GM21526 (cell line): ENCODE results near the gene TUBB4B.
A peak's percentile ranks its signal among the peaks of the same experiment; 100 is the strongest.

ENCODE experiments used
- ATAC-seq: cut with Tn5 transposase; IDR thresholded peaks from one replicate; pipeline ENCODE4 v1.9.1; 2021; ENCODE audit warnings: moderate library complexity; ENCODE audit not compliant: unreplicated experiment, low FRiP score

Gene TUBB4B

GRCh38 chr9:137211532-137211931, 29.6 kb upstream of the TUBB4B start:
- ATAC-seq: no peak

DNA sequence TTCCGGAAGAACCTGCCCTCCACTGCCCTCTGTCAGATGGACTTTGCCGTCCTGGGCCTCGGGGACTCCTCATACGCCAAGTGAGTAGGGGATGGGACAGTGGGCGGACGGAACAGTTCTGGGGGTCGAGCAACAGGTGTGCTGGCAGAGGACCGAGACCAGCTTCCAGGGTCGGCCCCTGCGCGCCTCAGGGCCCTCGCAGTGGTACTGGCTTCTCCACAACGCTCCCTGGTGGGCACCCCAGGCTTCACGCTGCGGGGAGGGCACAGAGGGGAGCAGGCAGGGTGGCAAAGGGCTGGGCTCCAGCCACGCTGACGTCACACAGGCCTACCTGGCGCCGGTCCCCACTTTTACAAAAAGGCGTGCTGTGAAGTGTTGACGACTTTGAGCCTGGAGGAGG, 28.6 kb upstream of the TUBB4B start:
- ATAC-seq: no peak

- no peak for ATAC-seq
These were observed 27.7 kb upstream of the TUBB4B start for GRCh38 chr9:137213160-137214060.

DNA sequence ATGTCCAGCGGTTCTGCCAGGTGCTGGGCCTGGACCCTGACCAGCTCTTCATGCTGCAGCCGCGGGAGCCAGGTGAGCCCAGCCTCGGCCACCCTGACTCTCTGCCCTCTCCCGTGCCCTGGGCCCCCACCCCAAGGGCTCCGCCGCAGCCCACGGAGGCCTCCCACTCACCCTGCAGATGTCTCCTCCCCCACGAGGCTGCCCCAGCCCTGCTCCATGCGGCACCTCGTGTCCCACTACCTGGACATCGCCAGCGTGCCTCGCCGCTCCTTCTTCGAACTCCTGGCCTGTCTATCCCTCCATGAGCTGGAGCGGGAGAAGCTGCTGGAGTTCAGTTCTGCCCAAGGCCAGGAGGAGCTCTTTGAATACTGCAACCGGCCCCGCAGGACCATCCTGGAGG, 26.5 kb upstream of the TUBB4B start:
- ATAC-seq: no peak

GRCh38 chr9:137215196-137215986, 25.7 kb upstream of the TUBB4B start:
- no peak for ATAC-seq

DNA sequence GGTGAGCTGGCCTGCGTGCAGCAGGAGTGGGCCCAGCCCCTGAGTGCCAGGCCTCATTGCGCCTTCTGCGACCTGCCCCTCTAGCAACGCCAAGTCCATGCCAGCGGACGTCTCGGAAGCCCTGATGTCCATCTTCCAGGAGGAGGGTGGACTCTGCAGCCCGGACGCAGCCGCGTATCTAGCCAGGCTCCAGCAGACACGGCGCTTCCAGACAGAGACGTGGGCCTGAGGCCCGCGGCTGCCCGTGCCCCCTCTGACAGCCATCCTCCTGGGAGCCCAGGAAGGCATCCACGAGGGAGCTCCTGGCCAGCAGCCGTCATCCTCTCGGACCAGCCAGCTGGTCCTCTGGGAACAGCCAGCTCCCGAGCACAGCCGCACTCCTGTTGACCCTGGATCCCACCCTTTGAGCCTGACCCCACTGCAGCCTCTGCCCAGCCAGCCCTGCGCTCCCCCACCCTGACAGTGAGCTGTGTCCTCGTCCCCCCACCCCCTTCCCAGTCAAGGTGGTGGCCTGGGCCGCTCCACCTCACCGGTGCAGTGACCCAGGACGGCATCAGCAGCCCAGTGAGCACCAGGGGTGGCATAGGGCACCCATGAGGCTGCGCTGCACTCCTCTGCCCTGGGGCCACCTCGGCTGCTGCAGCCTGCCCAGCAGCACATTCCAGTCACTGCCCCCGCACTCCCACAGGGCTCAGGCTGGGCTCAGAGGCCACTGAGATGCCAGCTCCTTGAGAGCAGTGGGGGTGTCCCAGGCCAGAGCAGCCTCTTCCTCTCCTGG, 24.7 kb upstream of the TUBB4B start:
- ATAC-seq: no peak

DNA sequence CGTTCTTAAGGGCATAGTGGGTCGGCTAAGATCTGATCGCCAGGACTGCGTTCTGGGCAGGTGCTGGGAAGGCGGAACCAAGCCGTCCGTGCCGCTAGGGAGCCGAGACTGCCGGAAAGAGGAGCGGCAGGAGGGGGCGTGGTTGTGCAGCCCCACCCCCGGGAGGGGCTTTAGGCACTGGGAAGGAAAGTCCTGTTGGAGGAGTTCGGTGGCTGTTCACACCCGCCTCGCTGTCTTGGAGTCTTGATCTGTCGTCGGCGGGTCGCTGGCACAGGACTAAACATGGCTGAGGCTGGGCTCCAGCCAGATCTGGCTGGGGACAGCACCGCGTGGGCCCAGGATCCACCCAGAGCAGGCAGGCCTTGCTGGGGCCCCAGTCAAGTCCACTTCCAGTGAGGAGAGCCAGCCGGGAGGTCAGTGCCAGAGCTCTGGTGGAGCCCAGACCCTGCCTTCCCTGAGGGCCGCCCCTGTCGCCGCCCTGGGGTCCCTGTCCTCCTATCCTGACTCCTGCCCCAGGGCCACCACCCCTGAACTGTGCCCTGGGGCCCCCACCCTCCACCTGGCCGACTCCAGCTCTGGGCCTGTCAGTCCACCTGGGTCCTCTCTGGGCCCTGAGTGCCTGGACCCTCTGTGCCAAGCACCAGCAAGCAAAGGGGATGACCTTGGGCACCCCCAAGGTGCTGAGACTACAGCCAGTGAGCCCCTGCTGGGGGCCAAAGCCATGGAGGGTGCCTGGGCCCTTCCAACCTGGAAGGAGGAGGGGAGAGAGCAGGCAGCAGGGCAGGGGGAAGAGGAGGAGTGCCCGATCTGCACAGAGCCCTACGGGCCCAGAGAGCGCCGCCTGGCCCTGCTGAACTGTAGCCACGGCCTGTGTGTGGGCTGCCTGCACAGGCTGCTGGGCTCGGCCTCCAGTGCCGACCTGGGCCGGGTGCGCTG, 23.5 kb upstream of the TUBB4B start:
- no peak for ATAC-seq

- no peak for ATAC-seq
These were observed 22.8 kb upstream of the TUBB4B start for GRCh38 chr9:137218212-137218753.

DNA sequence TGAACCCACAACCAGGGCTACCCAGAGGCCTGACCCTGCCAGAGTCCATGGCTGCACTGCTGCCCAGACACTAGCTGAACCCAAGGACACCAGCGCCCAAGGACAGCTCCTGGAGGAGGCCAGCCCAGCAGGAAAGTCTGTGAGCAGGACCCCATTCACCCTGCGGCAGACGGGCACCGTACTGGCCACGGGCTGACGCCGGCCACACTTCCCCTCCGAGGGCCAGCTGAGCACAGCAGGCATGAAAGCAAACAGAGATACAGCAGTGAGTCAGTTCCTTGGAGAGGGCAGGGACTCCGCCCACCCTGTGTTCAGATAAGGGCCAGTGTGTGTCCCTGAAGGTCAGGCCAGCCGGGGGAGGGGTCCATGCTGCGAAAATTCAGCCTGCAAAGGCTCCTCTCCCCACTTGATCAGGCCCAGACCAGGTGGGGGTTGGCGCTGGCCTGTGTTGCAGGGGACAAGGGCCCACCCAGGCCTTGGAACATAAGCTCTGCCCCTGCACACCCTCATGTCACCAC, 22.3 kb upstream of the TUBB4B start:
- ATAC-seq: no peak

DNA sequence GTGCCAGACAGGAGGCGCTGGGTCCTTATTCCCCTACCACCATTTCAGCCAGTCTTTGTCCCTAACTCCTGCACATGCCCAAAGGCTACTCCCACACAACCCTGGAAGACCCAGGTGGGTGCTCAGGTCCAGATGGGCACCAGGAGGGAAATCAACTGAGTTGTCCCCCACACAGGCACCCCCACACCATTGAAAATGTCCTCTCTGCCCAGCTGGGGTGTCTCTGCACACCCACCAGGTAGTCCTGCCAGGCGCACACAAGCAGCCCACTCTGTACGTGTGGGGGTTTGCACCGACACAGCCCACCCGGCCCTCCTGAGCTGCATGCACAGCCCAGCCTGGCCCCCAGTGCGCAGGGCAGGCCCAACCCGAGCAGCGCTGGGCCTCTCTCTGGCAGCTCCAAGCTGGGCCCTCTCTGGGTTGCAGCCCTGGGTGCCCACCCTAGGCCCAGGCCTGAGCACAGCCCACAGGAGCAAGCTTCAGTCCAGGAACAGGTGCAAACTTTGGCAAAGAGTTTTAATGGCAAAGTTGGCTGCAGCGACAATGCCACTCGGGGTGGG, 21.2 kb upstream of the TUBB4B start:
- no peak for ATAC-seq

DNA sequence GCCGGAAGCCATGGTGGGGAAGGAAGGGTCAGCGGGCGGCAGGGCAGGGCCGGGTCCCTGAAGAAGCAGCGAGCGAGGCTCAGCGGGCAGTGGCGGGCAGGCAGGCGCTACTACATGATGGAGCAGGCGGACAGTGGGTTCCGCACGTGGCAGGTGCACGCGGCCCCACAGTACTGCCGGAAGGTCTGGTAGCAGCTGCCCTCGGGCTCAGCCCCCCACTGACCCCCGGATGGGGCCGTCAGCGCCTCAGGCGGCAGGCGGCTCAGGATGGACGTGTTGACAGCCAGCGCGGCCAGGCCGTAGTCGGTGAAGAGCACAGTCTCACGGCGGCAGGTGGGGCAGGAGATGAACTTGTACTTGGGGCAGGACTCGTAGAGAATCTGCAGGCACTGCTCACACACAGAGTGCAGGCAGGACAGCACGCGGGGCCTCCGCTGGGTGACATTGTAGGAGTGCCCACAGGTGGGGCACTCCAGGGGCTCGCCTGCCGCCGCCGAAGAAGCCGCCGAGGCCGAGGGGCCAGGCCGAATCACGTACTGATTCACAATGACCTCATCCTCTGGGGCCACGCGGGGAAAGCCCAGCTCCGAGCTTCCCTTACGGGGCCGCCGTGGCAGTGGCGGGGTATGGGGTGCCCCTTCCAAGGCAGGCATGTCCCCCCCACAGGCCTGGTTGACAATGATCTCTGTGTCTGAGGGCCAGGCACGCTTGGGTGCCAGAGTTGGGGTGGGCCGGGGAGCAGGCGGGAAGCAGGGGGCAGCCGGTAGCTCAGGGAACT, 20.6 kb upstream of the TUBB4B start:
- ATAC-seq: no peak

GRCh38 chr9:137221095-137221505, 20.0 kb upstream of the TUBB4B start:
- ATAC-seq: no peak

- no peak for ATAC-seq
These were observed 19.5 kb upstream of the TUBB4B start for GRCh38 chr9:137221506-137222111.

GRCh38 chr9:137222190-137223077, 18.7 kb upstream of the TUBB4B start, which contains the start of gene RNF208:
TSS of gene RNF208 (minus strand) at chr9:137222240. CDS start at chr9:137221212, 1,028 bp downstream.
- no peak for ATAC-seq

DNA sequence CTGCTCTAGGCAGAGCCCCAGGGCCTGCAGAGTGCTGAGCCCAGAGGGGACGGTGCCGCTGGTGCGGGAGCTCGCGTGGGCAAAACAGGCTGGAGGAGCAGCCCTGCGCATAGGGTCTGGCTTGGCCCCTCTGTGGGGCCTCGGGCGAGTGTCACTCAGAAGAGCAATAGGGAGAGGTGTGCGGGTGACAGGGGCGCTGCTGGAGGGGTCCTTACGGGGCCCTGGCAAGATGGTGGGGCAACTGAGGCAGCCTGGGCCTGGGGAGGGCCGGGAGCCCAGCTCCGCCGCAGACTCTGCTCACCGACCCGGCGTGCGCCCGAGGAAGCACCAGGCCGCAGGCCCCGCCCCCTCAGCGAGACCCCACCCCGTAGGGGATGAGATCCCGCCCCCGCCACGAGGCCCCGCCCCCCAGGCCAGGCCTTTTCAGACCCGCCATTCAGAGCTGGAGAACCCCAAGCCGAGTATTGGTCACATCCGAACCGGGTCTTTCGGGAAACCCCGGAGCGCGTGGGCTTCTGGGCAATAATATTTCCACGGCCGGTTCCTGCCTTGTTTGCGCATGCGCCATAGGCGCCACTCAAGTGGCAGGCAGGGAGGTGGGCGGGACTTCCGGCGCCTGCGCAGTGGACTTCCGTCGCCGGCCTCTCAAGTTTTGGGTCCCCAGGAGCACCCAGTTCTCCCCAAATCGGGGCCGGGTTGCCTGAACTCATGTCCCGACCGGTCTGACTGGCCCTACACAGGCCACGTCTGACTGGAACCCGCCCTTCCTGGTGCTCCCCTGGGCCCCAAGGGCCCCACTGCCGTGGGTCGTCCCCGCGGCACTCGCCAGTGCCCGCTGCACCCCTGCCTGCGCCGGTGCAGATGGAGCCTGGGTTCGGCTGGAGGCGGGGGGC, 17.8 kb upstream of the TUBB4B start:
- peak; percentile 55 for ATAC-seq
